Activated CD4-positive, alpha-beta memory T cell treated with anti-CD3 and anti-CD28 coated beads for 36 hours (primary cell): ENCODE data around the gene TTR. TPM values are rescaled to one million over a fixed set of nuclear protein-coding genes. Genes with fewer than 3 reads are reported as not detected.

ENCODE experiments used
- CTCF ChIA-PET: fragments of 350-600 bp; sonication (Branson Sonifier 250); formaldehyde crosslinking; loops from one replicate; lab custom pipeline; 2021; ENCODE audit warnings: antibody characterized with exemption, inconsistent platforms; lab: Charles Lee
- POLR2A ChIA-PET: fragments of 350-600 bp; sonication (Branson Sonifier 250); formaldehyde crosslinking; loops from one replicate; lab custom pipeline; 2021; ENCODE audit warnings: antibody characterized with exemption; lab: Charles Lee
- DNase-seq: peaks from one replicate; pipeline ENCODE4 v3.0.0-alpha.2; 2020
- H3K27ac Mint-ChIP-seq: one replicate; pipeline ENCODE4 v1.8.0; 2021; ENCODE audit warnings: mixed read lengths
- H3K27me3 Mint-ChIP-seq: one replicate; pipeline ENCODE4 v1.8.0; 2021; ENCODE audit warnings: mixed read lengths
- H3K36me3 Mint-ChIP-seq: one replicate; pipeline ENCODE4 v1.8.0; 2021; ENCODE audit warnings: mixed read lengths
- H3K4me1 Mint-ChIP-seq: one replicate; pipeline ENCODE4 v1.8.0; 2021; ENCODE audit warnings: low read depth, mixed read lengths
- H3K4me3 Mint-ChIP-seq: one replicate; pipeline ENCODE4 v1.8.0; 2021; ENCODE audit warnings: mild to moderate bottlenecking, mixed read lengths
- H3K9me3 Mint-ChIP-seq: one replicate; pipeline ENCODE4 v1.8.0; 2021; ENCODE audit warnings: mixed read lengths
- intact Hi-C: fragments of 100-400 bp; cut with micrococcal nuclease; formaldehyde crosslinking; loops from one replicate; pipeline ENCODE4 v1.15.1; 2023
- total RNA-seq, 2 experiments: library from RNA; stranded (reverse); gene quantifications; one replicate each; pipeline ENCODE4 v1.2.3, GENCODE V29; 2021

Gene TTR
- total RNA-seq, 2 experiments from 2014 or later = not detected

DNA sequence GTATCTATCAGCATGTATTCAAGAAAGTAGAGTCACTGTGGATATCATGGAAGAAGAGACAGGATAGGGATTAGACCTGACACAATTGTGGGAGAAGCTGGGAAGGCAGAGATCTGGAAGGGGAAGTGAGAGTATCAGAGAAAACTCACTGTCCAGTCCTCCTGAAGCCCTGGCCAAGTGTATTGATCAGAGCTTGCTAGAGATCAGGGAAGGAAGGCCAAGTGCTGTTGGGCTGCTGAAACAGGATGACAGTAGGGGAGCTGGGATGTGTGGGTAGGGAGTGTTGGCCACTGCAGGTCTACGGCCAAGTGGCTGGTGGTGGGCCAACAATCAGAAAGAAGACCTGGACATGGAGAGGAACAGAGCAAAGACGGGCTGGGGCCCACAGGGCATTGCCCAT lies 26.3 kb upstream of the TTR start:
- peaks cover 3% of the 10 kb centered on the region for H3K27me3 Mint-ChIP-seq
- H3K27ac Mint-ChIP-seq = no peak overlapping the region
- no peak for DNase-seq
- ChIA-PET POLR2A (no interaction called here), CTCF (interaction anchor here (1.4 to 11.6 kb wide), 2 partner anchors 9 to 157 kb away, joined by 5 to 186 read pairs; no protein-coding TSS in a partner anchor)
- H3K4me1 Mint-ChIP-seq = no peaks in the 10 kb centered on the region
- intact Hi-C loops = no loop called here
- H3K4me3 Mint-ChIP-seq = no peak overlapping the region
- H3K36me3 Mint-ChIP-seq = no peaks in the 10 kb centered on the region
- no peaks in the 10 kb centered on the region for H3K9me3 Mint-ChIP-seq

DNA sequence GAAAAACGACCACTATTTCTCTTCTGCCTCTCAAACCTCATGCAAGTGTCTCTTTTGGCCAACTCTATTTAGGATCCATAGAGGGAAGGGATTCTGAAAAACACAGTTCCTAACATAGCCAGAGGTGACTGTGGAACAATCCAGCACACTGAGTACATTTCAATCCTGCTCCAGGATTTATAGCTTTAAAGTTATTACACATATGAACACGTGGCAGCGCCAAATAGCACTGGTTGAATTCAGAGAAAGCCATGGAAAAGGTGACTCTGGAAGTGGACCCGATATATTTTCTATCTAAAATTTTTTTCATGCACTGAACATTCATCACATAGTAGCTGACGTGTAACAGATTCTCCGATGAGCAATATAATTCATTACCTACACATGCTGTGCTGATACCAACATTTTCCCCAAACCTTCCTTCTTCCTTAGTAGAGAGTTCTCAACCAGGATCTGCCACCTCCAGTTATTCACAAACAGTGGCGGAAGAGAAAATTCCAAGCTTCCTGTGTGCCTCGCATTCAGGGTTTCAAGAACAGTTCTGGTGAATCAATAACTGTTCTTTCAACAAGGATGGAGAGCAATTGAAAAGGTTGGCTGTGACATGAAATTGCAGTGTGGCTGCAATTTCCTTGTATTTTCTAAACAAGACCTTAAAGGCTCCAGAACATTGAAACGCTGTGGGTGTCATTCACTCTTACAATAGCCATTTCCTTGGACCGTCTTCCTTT lies 25.7 kb upstream of the TTR start:
- ChIA-PET POLR2A (no interaction called here), CTCF (interaction anchor here (1.4 to 2.0 kb wide), 2 partner anchors 9 to 10 kb away, joined by 4 to 5 read pairs; no protein-coding TSS in a partner anchor)
- no peaks in the 10 kb centered on the region for H3K9me3 Mint-ChIP-seq
- H3K4me1 Mint-ChIP-seq = no peaks in the 10 kb centered on the region
- no peak overlapping the region for H3K27ac Mint-ChIP-seq
- intact Hi-C loops = no loop called here
- no peaks in the 10 kb centered on the region for H3K36me3 Mint-ChIP-seq
- DNase-seq = no peak
- no peak overlapping the region for H3K4me3 Mint-ChIP-seq
- H3K27me3 Mint-ChIP-seq = peaks cover 3% of the 10 kb centered on the region

DNA sequence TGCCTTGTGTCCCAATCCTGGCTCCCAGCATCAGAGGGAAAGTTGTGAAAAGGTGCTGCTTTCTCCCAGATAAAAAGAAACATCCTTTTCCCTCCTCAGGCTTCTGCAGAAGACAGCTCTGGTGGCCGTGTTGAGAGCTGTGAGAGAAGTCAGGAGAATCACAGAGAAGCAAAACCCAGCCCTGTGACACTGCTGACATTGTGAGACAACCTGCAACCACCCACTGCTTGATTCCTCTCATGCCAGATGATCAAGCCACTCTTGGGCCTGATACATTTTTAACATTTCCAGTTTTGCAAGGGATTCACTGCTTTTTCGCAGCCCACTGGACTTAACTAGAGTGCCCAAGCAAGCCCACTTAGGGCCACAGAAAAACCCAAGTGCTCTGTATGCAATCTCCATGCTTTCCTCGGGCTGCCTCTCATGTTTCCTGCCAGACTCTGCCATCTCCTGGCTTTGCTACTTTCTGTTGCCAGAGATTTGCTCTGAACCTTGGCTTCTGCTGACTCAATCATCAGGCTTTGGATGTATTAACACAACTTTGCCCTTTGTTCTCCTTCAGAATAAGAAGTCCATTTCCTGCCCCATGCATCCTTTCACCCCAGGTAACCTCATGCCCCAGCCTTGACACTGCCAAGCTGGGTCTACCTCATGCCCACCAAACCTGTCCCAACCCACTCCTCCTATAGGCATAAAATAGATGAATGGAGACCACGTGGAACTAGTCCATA lies 24.9 kb upstream of the TTR start:
- POLR2A ChIA-PET = no interaction called here
- DNase-seq = no peak
- CTCF ChIA-PET = interaction anchor here (2.0 kb wide), 1 partner anchor 10 kb away, joined by 4 read pairs; no protein-coding TSS in a partner anchor
- intact Hi-C loops = no loop called here
- Mint-ChIP-seq H3K36me3 (no peaks in the 10 kb centered on the region), H3K4me1 (no peaks in the 10 kb centered on the region), H3K27me3 (no peaks in the 10 kb centered on the region), H3K9me3 (no peaks in the 10 kb centered on the region), H3K4me3 (no peak overlapping the region), H3K27ac (no peak overlapping the region)

DNA sequence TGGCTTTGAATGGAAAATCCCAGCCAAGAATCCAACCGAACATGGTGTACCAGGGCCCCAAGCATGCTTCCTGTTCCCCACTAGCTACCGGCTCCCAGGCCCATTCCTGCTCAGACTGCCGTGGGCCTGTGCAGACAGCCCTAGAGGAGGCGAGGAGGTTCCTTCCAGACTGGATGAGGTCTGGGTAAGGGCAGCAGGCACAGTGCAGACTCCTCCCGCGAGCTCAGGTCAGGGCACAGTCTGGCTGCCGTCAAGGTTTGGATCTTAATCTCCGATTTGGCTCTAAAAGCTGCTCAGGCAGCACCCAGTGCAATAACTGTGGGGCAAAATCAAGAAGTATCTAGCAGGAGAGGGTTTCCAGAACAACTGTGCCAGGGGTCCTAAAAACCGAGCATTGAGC lies 19.3 kb upstream of the TTR start:
- Mint-ChIP-seq H3K36me3 (no peaks in the 10 kb centered on the region), H3K27me3 (peaks cover 4% of the 10 kb centered on the region), H3K4me3 (no peak overlapping the region), H3K4me1 (no peaks in the 10 kb centered on the region), H3K27ac (no peak overlapping the region), H3K9me3 (no peaks in the 10 kb centered on the region)
- no peak for DNase-seq
- POLR2A ChIA-PET = no interaction called here
- CTCF ChIA-PET = no interaction called here
- intact Hi-C loops = no loop called here

DNA sequence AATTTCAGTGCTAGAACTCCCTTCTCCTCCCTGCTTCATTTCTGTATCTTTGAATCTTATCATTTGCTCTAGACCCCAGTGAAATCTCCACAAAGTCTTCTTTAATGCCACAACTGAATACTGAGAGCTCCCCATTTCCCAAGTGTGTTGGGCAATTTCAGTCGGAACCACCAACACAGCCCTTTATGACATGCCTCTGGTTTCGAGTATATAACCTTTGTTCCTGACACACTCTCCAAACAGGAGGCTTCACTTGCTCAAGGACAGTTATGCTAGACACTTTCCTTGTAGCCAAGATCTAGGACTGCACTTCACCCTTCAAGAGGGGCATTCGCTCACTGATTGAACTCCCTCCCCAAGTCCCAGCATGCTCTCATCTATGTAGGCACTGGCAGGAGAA lies 18.6 kb upstream of the TTR start:
- Mint-ChIP-seq H3K27me3 (peaks cover 4% of the 10 kb centered on the region), H3K4me1 (no peaks in the 10 kb centered on the region), H3K9me3 (no peaks in the 10 kb centered on the region), H3K36me3 (no peaks in the 10 kb centered on the region), H3K4me3 (no peak overlapping the region), H3K27ac (no peak overlapping the region)
- ChIA-PET POLR2A (no interaction called here), CTCF (interaction anchor here (1.1 kb wide), 1 partner anchor 151 kb away, joined by 3 read pairs; no protein-coding TSS in a partner anchor)
- intact Hi-C loops = no loop called here
- DNase-seq = no peak

DNA sequence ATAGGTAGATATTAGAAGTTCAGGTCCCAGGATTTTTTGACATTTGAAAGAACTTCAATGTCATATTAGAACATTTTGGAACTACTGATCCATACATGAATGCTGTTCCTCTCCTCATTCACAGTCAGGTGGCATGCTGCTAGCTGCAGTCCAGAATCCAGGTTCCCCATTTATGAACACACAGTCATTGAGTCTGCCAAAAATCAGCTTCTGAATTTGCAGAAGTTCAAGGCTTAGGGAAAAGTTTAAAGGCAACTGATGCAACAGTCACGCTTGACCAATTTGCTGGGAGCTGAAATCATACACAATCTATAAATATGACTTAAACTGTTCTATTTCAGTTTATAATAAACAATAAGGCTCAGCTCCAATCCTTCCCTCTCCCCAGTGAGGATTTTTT lies 17.3 kb upstream of the TTR start:
- ChIA-PET POLR2A (no interaction called here), CTCF (no interaction called here)
- H3K9me3 Mint-ChIP-seq = no peaks in the 10 kb centered on the region
- H3K4me3 Mint-ChIP-seq = no peak overlapping the region
- peaks cover 4% of the 10 kb centered on the region for H3K27me3 Mint-ChIP-seq
- intact Hi-C loops = no loop called here
- no peak for DNase-seq
- no peaks in the 10 kb centered on the region for H3K4me1 Mint-ChIP-seq
- H3K36me3 Mint-ChIP-seq = no peaks in the 10 kb centered on the region
- H3K27ac Mint-ChIP-seq = no peak overlapping the region

DNA sequence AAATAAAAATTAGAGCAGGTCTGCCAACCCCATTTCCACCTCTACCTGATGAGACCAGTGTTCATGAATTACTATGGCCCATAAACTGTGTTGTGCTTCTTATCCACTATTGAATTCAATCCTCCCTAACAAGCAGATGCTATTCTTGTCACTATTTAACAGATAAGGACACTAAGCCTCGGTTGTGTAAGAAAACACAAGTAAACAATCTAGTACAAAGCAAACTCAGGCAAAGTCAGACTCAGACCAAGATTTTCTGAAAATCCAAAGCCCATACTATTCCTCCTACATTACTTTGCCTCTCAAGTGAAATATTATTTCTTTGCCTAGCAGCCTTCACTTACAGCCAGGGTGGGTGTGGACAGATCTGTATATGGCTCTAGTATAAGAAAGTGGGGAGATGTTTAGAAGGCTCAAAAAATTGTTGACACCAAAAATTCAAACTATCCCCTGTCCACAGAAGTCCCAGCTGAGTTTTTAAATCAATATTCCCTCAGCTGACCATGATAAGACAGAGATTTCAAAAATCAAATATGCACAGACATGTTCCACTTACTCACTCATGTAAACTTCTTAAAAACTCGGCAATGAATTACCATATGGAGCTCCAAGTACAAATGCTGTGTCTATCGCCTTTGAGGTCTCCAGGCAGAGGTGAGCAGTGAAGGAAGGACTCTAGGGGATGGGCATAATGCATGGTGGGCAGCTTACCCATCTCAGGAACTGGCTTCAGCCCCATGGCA lies 16.0 kb upstream of the TTR start:
- Mint-ChIP-seq H3K36me3 (no peaks in the 10 kb centered on the region), H3K27ac (no peak overlapping the region), H3K4me3 (no peak overlapping the region), H3K4me1 (no peaks in the 10 kb centered on the region), H3K27me3 (peaks cover 4% of the 10 kb centered on the region), H3K9me3 (no peaks in the 10 kb centered on the region)
- intact Hi-C loops = no loop called here
- no peak for DNase-seq
- POLR2A ChIA-PET = interaction anchor here (0.6 kb wide), 1 partner anchor 37 kb away, joined by 3 read pairs; no protein-coding TSS in a partner anchor
- CTCF ChIA-PET = interaction anchor here (1.3 kb wide), 1 partner anchor 23 kb away, joined by 3 read pairs; no protein-coding TSS in a partner anchor

DNA sequence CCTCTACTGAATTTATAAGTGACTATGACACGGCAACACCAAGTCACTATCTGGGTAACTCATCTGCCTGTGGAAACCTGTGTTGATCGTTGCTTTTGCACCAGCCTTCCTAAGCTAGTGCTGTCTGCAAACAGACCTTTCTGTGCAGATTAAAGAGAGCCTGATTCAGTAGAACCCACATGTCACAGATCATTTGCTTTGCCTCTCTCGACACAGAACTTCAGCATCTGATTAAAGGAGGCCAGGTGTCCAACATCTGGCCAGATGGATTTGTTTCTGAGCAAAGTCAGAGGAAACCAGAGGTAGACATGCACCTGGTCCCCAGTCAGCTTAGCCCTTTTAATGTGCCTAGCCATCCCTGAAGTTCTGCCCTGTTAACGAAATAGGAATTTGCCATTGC lies 15.0 kb upstream of the TTR start:
- no peak for DNase-seq
- no peaks in the 10 kb centered on the region for H3K36me3 Mint-ChIP-seq
- POLR2A ChIA-PET = interaction anchor here (0.6 kb wide), 1 partner anchor 36 kb away, joined by 3 read pairs; no protein-coding TSS in a partner anchor
- intact Hi-C loops = no loop called here
- no peaks in the 10 kb centered on the region for H3K9me3 Mint-ChIP-seq
- peaks cover 4% of the 10 kb centered on the region for H3K27me3 Mint-ChIP-seq
- H3K4me1 Mint-ChIP-seq = no peaks in the 10 kb centered on the region
- CTCF ChIA-PET = interaction anchor here (0.7 to 1.3 kb wide), 2 partner anchors 24 to 400 kb away, joined by 3 read pairs; no protein-coding TSS in a partner anchor
- no peak overlapping the region for H3K4me3 Mint-ChIP-seq
- H3K27ac Mint-ChIP-seq = no peak overlapping the region

DNA sequence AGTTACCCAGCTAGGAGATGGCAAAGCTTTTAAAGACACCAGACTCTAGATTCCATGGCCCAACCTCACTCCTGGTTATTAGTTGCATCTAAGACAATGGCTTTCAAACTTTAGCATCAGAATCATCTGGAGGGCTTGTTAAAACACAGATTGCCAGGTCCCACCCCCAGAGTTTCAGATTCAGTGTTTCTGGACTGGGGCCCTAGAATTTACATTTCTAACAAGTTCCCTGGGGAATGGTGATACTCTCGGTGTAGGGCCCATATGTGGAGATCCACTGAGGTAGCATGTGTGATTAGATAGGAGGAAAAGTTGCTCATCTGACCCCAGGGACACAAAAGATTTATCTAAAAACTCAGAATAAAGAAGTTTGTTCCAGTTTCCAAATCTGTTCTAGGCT lies 14.5 kb upstream of the TTR start:
- Mint-ChIP-seq H3K27ac (no peak overlapping the region), H3K4me3 (no peak overlapping the region), H3K36me3 (no peaks in the 10 kb centered on the region), H3K27me3 (no peaks in the 10 kb centered on the region), H3K4me1 (no peaks in the 10 kb centered on the region), H3K9me3 (no peaks in the 10 kb centered on the region)
- CTCF ChIA-PET = interaction anchor here (1.3 kb wide), 1 partner anchor 25 kb away, joined by 3 read pairs; no protein-coding TSS in a partner anchor
- POLR2A ChIA-PET = no interaction called here
- intact Hi-C loops = no loop called here
- DNase-seq = no peak

DNA sequence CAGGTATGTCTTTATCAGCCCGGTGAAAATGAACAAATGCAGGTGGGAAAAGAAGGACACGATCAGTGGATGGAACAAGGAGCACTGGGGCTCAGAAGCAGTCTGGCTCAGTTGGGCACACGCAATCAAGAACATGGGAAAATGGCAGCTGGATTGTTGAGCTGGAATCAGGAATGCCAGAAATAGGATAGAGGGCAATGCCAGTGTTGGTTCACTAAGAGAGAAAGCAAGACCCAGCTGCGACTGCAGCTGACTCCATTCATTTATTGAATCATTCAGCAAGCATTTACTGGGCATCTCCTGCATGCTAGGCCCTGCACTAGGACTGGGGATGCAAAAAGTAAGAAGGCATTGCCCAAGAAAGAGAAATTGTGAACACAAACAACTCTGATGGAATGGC lies 13.6 kb upstream of the TTR start:
- no peaks in the 10 kb centered on the region for H3K27me3 Mint-ChIP-seq
- H3K4me1 Mint-ChIP-seq = no peaks in the 10 kb centered on the region
- no peak for DNase-seq
- no peaks in the 10 kb centered on the region for H3K9me3 Mint-ChIP-seq
- H3K27ac Mint-ChIP-seq = no peak overlapping the region
- H3K36me3 Mint-ChIP-seq = no peaks in the 10 kb centered on the region
- POLR2A ChIA-PET = no interaction called here
- CTCF ChIA-PET = interaction anchor here (1.5 kb wide), 1 partner anchor 15 kb away, joined by 3 read pairs; no protein-coding TSS in a partner anchor
- H3K4me3 Mint-ChIP-seq = no peak overlapping the region
- intact Hi-C loops = no loop called here

DNA sequence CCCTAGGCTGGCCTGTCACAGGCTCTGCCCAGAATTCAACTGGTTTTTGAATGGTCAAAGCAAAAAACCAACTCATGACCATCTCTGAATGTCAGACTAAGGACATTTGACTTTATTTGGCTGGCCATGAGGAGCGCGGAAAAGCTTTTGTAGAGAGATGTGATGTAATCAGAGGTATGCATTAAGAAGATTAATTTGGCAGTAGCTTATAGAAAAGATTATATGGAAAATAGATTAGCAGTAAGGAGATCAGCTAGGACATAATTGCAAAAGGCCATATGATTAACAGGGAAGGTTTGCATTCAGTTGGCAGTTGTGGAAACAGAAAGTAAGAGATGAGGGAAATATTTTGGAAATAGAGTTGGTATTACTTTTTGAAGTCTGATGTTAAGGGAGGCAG lies 12.3 kb upstream of the TTR start:
- intact Hi-C loops = no loop called here
- CTCF ChIA-PET = interaction anchor here (1.5 kb wide), 1 partner anchor 16 kb away, joined by 3 read pairs; no protein-coding TSS in a partner anchor

More for the DNA sequence above, 12.3 kb upstream of the TTR start:
- H3K27ac Mint-ChIP-seq = no peak overlapping the region
- no peaks in the 10 kb centered on the region for H3K4me1 Mint-ChIP-seq
- no peak for DNase-seq
- no peaks in the 10 kb centered on the region for H3K36me3 Mint-ChIP-seq
- no peaks in the 10 kb centered on the region for H3K27me3 Mint-ChIP-seq
- H3K4me3 Mint-ChIP-seq = no peak overlapping the region
- POLR2A ChIA-PET = no interaction called here
- no peaks in the 10 kb centered on the region for H3K9me3 Mint-ChIP-seq
